SIG-M5 treated with dmso at 0.1 percent for 504 hours (cell line): ENCODE results near the gene HBS1L.

Experiments
- DNase-seq: peaks from one replicate; lab custom pipeline; 2025; ENCODE audit not compliant: unreplicated experiment; lab: John Stamatoyannopoulos, UW

Gene HBS1L

GRCh38 chr6:135002229-135002844 lies 52.3 kb downstream of the HBS1L start:
- peak; percentile 8 for DNase-seq

GRCh38 chr6:134999107-134999506 lies 55.5 kb downstream of the HBS1L start:
- DNase-seq, result no peak

- DNase-seq, result no peak
Observed at GRCh38 chr6:134997133-134997995, 57.3 kb downstream of the HBS1L start.

- DNase-seq, result no peak
Observed at GRCh38 chr6:134995536-134995935, 59.1 kb downstream of the HBS1L start.

- DNase-seq, result no peak
Observed at GRCh38 chr6:134994431-134994830, 60.2 kb downstream of the HBS1L start.

GRCh38 chr6:134992155-134992554 lies 62.5 kb downstream of the HBS1L start:
- no peak for DNase-seq

GRCh38 chr6:134990262-134990661 lies 64.4 kb downstream of the HBS1L start:
- DNase-seq, result no peak

GRCh38 chr6:134984821-134985220 lies 69.8 kb downstream of the HBS1L start:
- no peak for DNase-seq

- DNase-seq, result no peak
Observed at GRCh38 chr6:134983823-134984222, 70.8 kb downstream of the HBS1L start.

GRCh38 chr6:134982161-134982560 lies 72.5 kb downstream of the HBS1L start:
- no peak for DNase-seq

GRCh38 chr6:134980846-134981245 lies 73.8 kb downstream of the HBS1L start:
- no peak for DNase-seq

GRCh38 chr6:134979142-134979541 lies 75.5 kb downstream of the HBS1L start:
- DNase-seq, result no peak

GRCh38 chr6:134974370-134974769 lies 80.3 kb downstream of the HBS1L start:
- no peak for DNase-seq

- no peak for DNase-seq
Observed at GRCh38 chr6:134967711-134968110, 86.9 kb downstream of the HBS1L start.

- DNase-seq, result no peak
Observed at GRCh38 chr6:134964451-134965203, 90.0 kb downstream of the HBS1L start.

- no peak for DNase-seq
Observed at GRCh38 chr6:134962421-134962820, 92.2 kb downstream of the HBS1L start.

- DNase-seq, result no peak
Observed at GRCh38 chr6:134961366-134961765, 93.3 kb downstream of the HBS1L start.

GRCh38 chr6:134959603-134960002 lies 95.0 kb downstream of the HBS1L start:
- DNase-seq, result no peak

- no peak for DNase-seq
Observed at GRCh38 chr6:134956676-134957075, 97.9 kb downstream of the HBS1L start.

GRCh38 chr6:134956032-134956431 lies 98.6 kb downstream of the HBS1L start:
- no peak for DNase-seq

GRCh38 chr6:134954272-134955000 lies 100.2 kb downstream of the HBS1L start:
- DNase-seq, result no peak
